Measurements from ENCODE around the gene CD9. TPM values are rescaled to one million over a fixed set of nuclear protein-coding genes. Genes with fewer than 3 reads are reported as not detected.

The CD9 gene
- total and polyA plus RNA-seq, 4 donors: 240 to 425 (median 379) TPM

- WGBS, 2 donors: 55 to 76% methylated on average over 12 of the region's 12 CpGs
- Histone ChIP-seq H3K36me3 (ENCODE audit: control insufficient read depth in 4 of 4, insufficient read depth in 4 of 4, low read length in 4 of 4) (peaks cover 0 to 9% (median 0%) of the 10 kb centered on the region in 4 donors), H3K9ac (ENCODE audit: insufficient read depth in 1 of 2, low read length in 2 of 2) (peak overlapping the region; percentile 5 to 39), H3K4me1 (ENCODE audit: control insufficient read depth in 5 of 5, insufficient read depth in 5 of 5, low read length in 5 of 5) (peaks cover 13 to 23% (median 14%) of the 10 kb centered on the region in 5 donors), H3K27me3 (ENCODE audit: control insufficient read depth in 3 of 3, insufficient read depth in 3 of 3, low read length in 2 of 3) (no peaks in the 10 kb centered on the region), H3K9me3 (ENCODE audit: control insufficient read depth in 4 of 4, insufficient read depth in 3 of 4, low read length in 3 of 4) (no peaks in the 10 kb centered on the region), H3K4me3 (no peak overlapping the region), H3K27ac (ENCODE audit: low read depth in 1 of 2, low read length in 1 of 2) (peak overlapping the region in 1 of 2 donors; percentile 80)
- ATAC-seq (ENCODE audit: insufficient read depth, low FRiP score) (peak; percentile 4), DNase-seq (peak in 1 of 3 donors; percentile 48)
- no peak for TF ChIP-seq CTCF (IDR thresholded peaks at IDR 0.05; ENCODE audit: control extremely low read depth, extremely low read depth)
Measured at GRCh38 chr12:6222078-6222654, 22.0 kb downstream of the CD9 start.

GRCh38 chr12:6223545-6223944 lies 23.3 kb downstream of the CD9 start:
- DNase-seq: no peak
- H3K27me3 ChIP-seq (ENCODE audit: control insufficient read depth in 3 of 3, insufficient read depth in 3 of 3, low read length in 2 of 3): no peaks in the 10 kb centered on the region
- peaks cover 11 to 24% (median 19%) of the 10 kb centered on the region in 5 donors for H3K4me1 ChIP-seq (ENCODE audit: control insufficient read depth in 5 of 5, insufficient read depth in 5 of 5, low read length in 5 of 5)
- no peak overlapping the region for H3K9ac ChIP-seq (ENCODE audit: insufficient read depth in 1 of 2, low read length in 2 of 2)
- no peak for ATAC-seq (ENCODE audit: insufficient read depth, low FRiP score)
- H3K27ac ChIP-seq (ENCODE audit: low read depth in 1 of 2, low read length in 1 of 2): peak overlapping the region in 1 of 2 donors; percentile 86
- peaks cover 0 to 11% (median 0%) of the 10 kb centered on the region in 4 donors for H3K36me3 ChIP-seq (ENCODE audit: control insufficient read depth in 4 of 4, insufficient read depth in 4 of 4, low read length in 4 of 4)
- TF ChIP-seq CTCF (IDR thresholded peaks at IDR 0.05; ENCODE audit: control extremely low read depth, extremely low read depth): no peak
- 91 to 94% methylated on average over 10 of the region's 10 CpGs for WGBS, 2 donors
- H3K4me3 ChIP-seq: no peak overlapping the region
- H3K9me3 ChIP-seq (ENCODE audit: control insufficient read depth in 4 of 4, insufficient read depth in 3 of 4, low read length in 3 of 4): no peaks in the 10 kb centered on the region

- WGBS, 2 donors: 75 to 86% methylated on average over 10 of the region's 10 CpGs
- peaks cover 0 to 15% (median 0%) of the 10 kb centered on the region in 4 donors for H3K36me3 ChIP-seq (ENCODE audit: control insufficient read depth in 4 of 4, insufficient read depth in 4 of 4, low read length in 4 of 4)
- no peaks in the 10 kb centered on the region for H3K27me3 ChIP-seq (ENCODE audit: control insufficient read depth in 3 of 3, insufficient read depth in 3 of 3, low read length in 2 of 3)
- ATAC-seq (ENCODE audit: insufficient read depth, low FRiP score): no peak
- no peak overlapping the region for H3K9ac ChIP-seq (ENCODE audit: insufficient read depth in 1 of 2, low read length in 2 of 2)
- peaks cover 15 to 34% (median 25%) of the 10 kb centered on the region in 5 donors for H3K4me1 ChIP-seq (ENCODE audit: control insufficient read depth in 5 of 5, insufficient read depth in 5 of 5, low read length in 5 of 5)
- H3K4me3 ChIP-seq: no peak overlapping the region
- TF ChIP-seq CTCF (IDR thresholded peaks at IDR 0.05; ENCODE audit: control extremely low read depth, extremely low read depth): no peak
- H3K9me3 ChIP-seq (ENCODE audit: control insufficient read depth in 4 of 4, insufficient read depth in 3 of 4, low read length in 3 of 4): no peaks in the 10 kb centered on the region
- DNase-seq: no peak
- H3K27ac ChIP-seq (ENCODE audit: low read depth in 1 of 2, low read length in 1 of 2): peak overlapping the region in 1 of 2 donors; percentile 21
Measured at GRCh38 chr12:6224550-6224949, 24.4 kb downstream of the CD9 start.

- Histone ChIP-seq H3K9me3 (ENCODE audit: control insufficient read depth in 4 of 4, insufficient read depth in 3 of 4, low read length in 3 of 4) (no peaks in the 10 kb centered on the region), H3K27me3 (ENCODE audit: control insufficient read depth in 3 of 3, insufficient read depth in 3 of 3, low read length in 2 of 3) (no peaks in the 10 kb centered on the region), H3K4me1 (ENCODE audit: control insufficient read depth in 5 of 5, insufficient read depth in 5 of 5, low read length in 5 of 5) (peaks cover 17 to 41% (median 33%) of the 10 kb centered on the region in 5 donors), H3K9ac (ENCODE audit: insufficient read depth in 1 of 2, low read length in 2 of 2) (no peak overlapping the region), H3K36me3 (ENCODE audit: control insufficient read depth in 4 of 4, insufficient read depth in 4 of 4, low read length in 4 of 4) (peaks cover 0 to 15% (median 0%) of the 10 kb centered on the region in 4 donors), H3K27ac (ENCODE audit: low read depth in 1 of 2, low read length in 1 of 2) (peak overlapping the region; percentile 81 to 93), H3K4me3 (no peak overlapping the region)
- ATAC-seq (ENCODE audit: insufficient read depth, low FRiP score) (no peak), DNase-seq (no peak)
- TF ChIP-seq CTCF (IDR thresholded peaks at IDR 0.05; ENCODE audit: control extremely low read depth, extremely low read depth): no peak
- 70 to 76% methylated on average over 5 of the region's 5 CpGs for WGBS, 2 donors
Measured at GRCh38 chr12:6225630-6226001, 25.4 kb downstream of the CD9 start.

All from lung (tissue), 12 donors.